Stomach (tissue), 4 donors: ENCODE data around the gene CPSF4L.

ENCODE experiments used
- CTCF ChIP-seq, 7 experiments: fragments of 450-650 bp in 4 of 7; fragments of 200-600 bp in 3 of 7; sonication (generic) in 3 of 7; IDR thresholded peaks; one replicate each; pipeline ENCODE4 v1.5.1; 2016 to 2019; ENCODE audit warnings: antibody characterized with exemption in 7 of 7, control low read depth in 2 of 7, mild to moderate bottlenecking in 1 of 7
- EP300 ChIP-seq: sonication (generic); formaldehyde crosslinking; IDR thresholded peaks from one replicate; pipeline ENCODE4 v1.6.1; 2017; ENCODE audit warnings: antibody characterized with exemption
- POLR2A ChIP-seq, 4 donors: fragments of 450-650 bp; IDR thresholded peaks; one replicate each; pipeline ENCODE4 v1.6.1; 2016; ENCODE audit warnings: antibody characterized with exemption in 4 of 4, control low read depth in 2 of 4, mild to moderate bottlenecking in 1 of 4, moderate library complexity in 1 of 4
- POLR2AphosphoS5 ChIP-seq, 3 donors: sonication (generic); formaldehyde crosslinking; IDR thresholded peaks; one replicate each; pipeline ENCODE4 v1.6.1; 2016; ENCODE audit warnings: antibody characterized with exemption in 3 of 3

- TF ChIP-seq EP300 (no peak), POLR2A (IDR thresholded peaks at IDR 0.05) (no peak), CTCF (IDR thresholded peaks at IDR 0.05) (no peak), POLR2AphosphoS5 (IDR thresholded peaks at IDR 0.05) (no peak)
These were observed 13.1 kb downstream of the CPSF4L start for GRCh38 chr17:73248532-73248931.
